ENCODE measurements around the gene WDFY3.

- TF ChIP-seq CTCF (IDR thresholded peaks at IDR 0.05): no peak
- no peak for TF ChIP-seq POLR2A (IDR thresholded peaks at IDR 0.05)
Measured at GRCh38 chr4:84940960-84941359, 25.5 kb downstream of the WDFY3 start.

Measured in testis (tissue), 2 donors.